Measurements from ENCODE around the gene METTL16.

DNA sequence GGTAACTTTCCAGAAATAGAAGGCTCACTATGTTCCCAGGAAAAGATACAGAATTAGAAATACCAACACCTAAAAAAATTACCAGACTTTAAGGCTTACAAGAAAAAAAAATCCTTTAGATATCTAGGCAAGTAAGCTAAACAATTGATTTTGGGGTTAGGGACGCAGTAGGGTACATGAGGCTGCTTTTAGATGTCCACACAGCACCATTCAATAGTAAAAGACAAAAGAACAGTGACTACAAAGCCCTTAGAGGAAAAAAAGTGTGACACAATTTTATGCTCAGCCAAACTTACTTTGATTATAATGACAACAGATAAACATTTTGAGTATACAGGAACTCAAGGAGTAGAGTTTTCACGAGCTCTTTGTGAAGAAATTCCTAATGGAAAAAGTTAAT lies 29.9 kb downstream of the METTL16 start:
- TF ChIP-seq POLR2A (IDR thresholded peaks at IDR 0.05), result no peak
- TF ChIP-seq, protein P1, sequence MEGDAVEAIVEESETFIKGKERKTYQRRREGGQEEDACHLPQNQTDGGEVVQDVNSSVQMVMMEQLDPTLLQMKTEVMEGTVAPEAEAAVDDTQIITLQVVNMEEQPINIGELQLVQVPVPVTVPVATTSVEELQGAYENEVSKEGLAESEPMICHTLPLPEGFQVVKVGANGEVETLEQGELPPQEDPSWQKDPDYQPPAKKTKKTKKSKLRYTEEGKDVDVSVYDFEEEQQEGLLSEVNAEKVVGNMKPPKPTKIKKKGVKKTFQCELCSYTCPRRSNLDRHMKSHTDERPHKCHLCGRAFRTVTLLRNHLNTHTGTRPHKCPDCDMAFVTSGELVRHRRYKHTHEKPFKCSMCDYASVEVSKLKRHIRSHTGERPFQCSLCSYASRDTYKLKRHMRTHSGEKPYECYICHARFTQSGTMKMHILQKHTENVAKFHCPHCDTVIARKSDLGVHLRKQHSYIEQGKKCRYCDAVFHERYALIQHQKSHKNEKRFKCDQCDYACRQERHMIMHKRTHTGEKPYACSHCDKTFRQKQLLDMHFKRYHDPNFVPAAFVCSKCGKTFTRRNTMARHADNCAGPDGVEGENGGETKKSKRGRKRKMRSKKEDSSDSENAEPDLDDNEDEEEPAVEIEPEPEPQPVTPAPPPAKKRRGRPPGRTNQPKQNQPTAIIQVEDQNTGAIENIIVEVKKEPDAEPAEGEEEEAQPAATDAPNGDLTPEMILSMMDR (IDR thresholded peaks at IDR 0.05), result no peak
